Epithelial cell of esophagus (primary cell): Measurements from ENCODE around the gene GCK.

Source experiments
- DNase-seq: peaks from one replicate; pipeline ENCODE4 v3.0.0; 2010; ENCODE audit warnings: low read depth
- H3K4me3 ChIP-seq: 2 replicates; pipeline ENCODE4 v1.5.1; 2011; ENCODE audit warnings: mild to moderate bottlenecking, low read length, control low read depth
- TF ChIP-seq, protein P1 (sequence below): IDR thresholded peaks from 2 replicates; pipeline ENCODE4 v1.5.1; 2011; ENCODE audit warnings: low read depth, mild to moderate bottlenecking, low read length, control low read depth, inconsistent platforms; ENCODE audit not compliant: insufficient read depth; ENCODE audit errors: missing control alignments

Gene GCK

DNA sequence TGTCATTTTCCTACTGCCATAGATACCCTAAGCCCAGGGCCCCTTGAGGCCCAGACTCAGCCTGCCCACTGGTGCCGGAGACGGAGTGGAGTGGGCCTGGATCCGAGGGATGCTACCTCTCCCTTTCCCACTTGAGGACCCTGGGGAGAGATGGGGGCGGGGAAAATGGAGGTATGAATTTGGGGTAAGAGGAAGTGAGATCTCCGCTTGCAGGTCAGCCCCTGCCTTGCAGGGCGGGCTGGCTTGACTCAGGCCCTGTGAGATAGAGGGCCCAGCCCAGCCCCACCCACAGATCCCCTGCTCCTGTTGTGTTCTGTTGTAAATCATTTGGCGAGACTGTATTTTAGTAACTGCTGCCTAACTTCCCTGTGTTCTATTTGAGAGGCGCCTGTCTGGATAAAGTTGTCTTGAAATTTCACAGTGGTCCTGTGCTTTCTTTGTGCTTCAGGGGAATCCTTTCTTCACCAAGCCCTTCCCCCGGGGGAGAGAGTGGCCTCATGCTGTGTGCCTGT is 24.7 kb upstream of the GCK start:
- TF ChIP-seq, protein P1, sequence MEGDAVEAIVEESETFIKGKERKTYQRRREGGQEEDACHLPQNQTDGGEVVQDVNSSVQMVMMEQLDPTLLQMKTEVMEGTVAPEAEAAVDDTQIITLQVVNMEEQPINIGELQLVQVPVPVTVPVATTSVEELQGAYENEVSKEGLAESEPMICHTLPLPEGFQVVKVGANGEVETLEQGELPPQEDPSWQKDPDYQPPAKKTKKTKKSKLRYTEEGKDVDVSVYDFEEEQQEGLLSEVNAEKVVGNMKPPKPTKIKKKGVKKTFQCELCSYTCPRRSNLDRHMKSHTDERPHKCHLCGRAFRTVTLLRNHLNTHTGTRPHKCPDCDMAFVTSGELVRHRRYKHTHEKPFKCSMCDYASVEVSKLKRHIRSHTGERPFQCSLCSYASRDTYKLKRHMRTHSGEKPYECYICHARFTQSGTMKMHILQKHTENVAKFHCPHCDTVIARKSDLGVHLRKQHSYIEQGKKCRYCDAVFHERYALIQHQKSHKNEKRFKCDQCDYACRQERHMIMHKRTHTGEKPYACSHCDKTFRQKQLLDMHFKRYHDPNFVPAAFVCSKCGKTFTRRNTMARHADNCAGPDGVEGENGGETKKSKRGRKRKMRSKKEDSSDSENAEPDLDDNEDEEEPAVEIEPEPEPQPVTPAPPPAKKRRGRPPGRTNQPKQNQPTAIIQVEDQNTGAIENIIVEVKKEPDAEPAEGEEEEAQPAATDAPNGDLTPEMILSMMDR: no peak
- H3K4me3 ChIP-seq: no peak overlapping the region

DNA sequence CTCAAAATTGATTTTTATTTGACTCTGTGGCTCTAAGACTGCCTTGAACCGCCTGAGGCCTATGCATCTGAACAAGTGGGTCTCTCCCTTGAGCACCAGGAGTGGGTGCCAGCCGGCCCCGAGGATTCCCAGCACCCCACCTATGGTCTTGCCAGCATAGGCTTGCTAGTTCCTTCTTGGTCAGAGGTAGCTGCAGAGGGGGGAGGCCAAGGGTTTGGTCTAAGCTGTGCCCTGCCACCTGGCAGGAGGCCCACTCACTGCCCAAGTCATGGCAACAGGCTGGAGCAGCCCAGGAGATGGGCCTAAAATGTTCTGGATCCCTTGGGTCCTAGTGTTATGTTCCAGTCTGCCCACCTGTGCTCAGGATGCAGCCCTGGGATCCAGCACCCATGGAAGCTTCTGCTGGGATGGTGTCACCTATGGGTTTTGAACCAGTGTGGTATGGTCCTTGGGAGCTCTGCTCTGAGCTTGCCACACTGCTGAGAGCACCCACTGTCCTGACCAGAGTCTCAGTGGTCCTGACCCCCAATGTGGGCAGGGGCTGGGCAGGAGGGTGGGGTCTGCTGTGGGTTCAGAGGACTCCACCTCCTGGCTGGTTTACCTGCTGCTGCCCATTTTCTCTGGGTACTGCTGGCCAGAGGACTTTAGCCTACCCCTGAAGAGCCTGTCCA is 24.1 kb upstream of the GCK start:
- DNase-seq: no peak

More for the DNA sequence above, 24.7 kb upstream of the GCK start:
- no peak for DNase-seq

DNA sequence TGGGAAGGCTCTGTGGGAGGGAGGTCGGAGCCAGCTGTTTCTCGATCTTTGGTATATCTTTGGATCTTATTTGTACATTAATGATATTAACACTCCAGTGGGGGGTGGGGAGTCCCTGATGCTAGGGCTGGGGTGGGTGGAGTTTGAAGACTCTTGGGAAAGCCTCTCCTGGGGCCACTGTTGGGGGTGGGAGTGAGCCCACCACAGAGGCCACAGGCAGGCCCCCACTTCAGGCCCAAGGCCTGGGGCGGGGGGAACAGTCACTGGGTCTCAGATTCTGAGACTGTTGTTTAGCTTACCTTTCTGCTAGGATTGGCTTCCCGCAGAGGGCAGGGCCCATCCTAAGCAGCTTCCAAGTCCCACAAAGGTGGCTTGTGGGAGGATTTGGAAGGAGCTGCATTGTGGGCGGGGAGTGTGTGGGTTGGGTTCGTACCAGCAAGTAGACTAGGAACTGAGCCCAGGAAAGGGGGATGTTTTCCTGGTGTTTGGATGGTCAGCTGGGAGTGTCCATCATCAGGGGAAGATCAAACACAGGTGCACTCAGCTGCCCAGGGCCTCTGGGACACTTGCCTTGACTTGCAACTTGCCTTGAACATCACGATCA is 23.4 kb upstream of the GCK start:
- TF ChIP-seq, protein P1: no peak
- H3K4me3 ChIP-seq: no peak overlapping the region
- no peak for DNase-seq

More for the DNA sequence above, 24.1 kb upstream of the GCK start:
- no peak overlapping the region for H3K4me3 ChIP-seq
- TF ChIP-seq, protein P1: no peak

DNA sequence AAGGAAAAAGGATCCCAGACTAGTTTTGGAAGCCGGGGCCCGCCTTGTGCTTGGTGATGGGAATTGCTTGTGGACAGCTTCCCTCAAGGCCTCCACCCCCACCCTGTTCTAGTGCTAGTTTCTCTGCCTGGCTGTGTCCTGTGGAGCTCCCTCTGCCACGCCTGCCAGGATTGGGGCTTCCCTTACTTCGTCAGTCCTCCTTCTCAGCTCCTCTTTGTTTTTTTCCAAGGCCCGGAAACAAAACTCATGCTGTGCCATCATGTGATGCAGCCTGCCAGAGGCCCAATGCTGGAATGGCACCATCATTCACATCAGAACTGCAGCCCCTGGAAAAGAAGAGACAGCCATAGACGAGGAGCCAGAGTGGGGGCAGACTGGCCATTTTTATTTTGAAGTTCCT is 22.8 kb upstream of the GCK start:
- TF ChIP-seq, protein P1: no peak
- DNase-seq: no peak
- H3K4me3 ChIP-seq: no peak overlapping the region

DNA sequence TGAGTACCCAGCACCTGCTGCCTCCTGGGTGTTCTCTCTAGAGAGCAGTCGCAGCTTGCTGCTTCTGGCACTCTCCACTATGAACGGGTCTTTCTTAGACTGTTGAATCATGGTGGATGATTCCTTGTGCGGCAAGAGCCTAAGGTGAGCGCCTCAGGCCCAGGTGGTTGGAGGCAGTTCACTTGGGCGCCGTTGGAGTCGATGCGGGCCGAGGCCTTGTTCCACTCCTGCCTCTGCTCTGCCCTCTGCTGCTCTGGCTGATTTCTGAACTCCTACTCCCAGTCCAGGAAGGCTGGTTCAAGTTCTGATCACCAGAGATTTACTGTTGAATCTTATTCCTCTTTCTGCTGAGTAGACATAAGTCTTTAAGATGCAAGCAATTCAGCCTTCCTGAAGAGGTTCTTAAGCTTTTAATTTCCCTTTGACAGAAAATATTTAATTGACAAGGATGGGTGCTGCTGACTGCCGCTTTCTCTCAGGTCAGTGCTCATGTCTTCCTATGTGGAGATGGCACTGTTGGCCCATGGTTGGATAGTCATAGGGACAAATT is 22.0 kb upstream of the GCK start:
- TF ChIP-seq, protein P1: no peak
- no peak for DNase-seq
- H3K4me3 ChIP-seq: no peak overlapping the region

DNA sequence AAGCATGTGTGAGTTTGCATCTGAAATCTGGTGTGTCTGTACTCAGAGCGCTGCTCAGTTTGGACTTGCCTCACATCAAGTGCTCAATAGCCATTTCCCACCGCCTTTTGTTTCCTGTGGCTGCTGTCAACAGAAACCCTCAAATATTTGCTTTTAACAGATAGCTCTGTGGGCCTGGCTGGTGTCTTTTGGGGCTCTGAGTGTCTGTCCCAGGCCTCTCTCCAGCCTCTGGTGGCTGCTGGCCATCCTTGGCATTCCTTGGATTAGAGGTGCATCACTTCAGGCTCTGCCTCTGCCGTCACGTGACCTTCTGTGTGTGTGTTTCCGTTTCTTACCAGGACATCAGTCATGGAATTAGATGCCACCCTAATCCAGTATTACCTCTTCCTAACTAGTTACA is 20.9 kb upstream of the GCK start:
- no peak for DNase-seq
- TF ChIP-seq, protein P1: no peak
- no peak overlapping the region for H3K4me3 ChIP-seq
